Measurements from ENCODE around the gene TRIM7.
"Not testable (repeated sequence)": the region's sequence is repeated elsewhere in the genome, so short reads cannot be mapped to it uniquely, and the experiment has no call there.

DNA sequence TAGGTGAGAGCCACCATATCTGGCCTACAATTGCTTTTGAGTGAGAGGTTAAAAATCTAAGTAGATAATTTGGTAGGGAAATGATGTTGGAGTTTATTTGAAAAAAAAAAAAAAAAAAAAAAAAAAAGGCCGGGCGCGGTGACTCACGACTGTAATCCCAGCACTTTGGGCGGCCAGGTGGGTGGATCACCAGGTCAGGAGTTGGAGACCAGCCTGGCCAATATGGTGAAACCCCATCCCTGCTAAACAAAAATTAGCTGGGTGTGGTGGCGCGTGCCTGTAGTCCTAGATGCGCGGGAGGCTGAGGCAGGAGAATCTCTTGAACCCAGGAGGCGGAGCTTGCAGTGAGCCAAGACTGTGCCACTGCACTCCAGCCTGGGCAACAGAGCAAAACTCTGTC is 9.3 kb upstream of the TRIM7 start:
- TF ChIP-seq, protein P1, sequence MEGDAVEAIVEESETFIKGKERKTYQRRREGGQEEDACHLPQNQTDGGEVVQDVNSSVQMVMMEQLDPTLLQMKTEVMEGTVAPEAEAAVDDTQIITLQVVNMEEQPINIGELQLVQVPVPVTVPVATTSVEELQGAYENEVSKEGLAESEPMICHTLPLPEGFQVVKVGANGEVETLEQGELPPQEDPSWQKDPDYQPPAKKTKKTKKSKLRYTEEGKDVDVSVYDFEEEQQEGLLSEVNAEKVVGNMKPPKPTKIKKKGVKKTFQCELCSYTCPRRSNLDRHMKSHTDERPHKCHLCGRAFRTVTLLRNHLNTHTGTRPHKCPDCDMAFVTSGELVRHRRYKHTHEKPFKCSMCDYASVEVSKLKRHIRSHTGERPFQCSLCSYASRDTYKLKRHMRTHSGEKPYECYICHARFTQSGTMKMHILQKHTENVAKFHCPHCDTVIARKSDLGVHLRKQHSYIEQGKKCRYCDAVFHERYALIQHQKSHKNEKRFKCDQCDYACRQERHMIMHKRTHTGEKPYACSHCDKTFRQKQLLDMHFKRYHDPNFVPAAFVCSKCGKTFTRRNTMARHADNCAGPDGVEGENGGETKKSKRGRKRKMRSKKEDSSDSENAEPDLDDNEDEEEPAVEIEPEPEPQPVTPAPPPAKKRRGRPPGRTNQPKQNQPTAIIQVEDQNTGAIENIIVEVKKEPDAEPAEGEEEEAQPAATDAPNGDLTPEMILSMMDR (IDR thresholded peaks at IDR 0.05 in 2 of 3, conservative IDR thresholded peaks at IDR 0.05 in 1 of 3; ENCODE audit: insufficient read depth in 2 of 3, low read depth in 1 of 3, low read length in 3 of 3), result not testable (repeated sequence)
- TF ChIP-seq SMAD1 (IDR thresholded peaks at IDR 0.05; ENCODE audit: low read depth, low read length, partially characterized antibody); SRF (CRISPR knock-in tag; IDR thresholded peaks at IDR 0.05); ADNP (tag; IDR thresholded peaks at IDR 0.05); CEBPB (tag; IDR thresholded peaks at IDR 0.05); EZH2 (IDR thresholded peaks at IDR 0.05; ENCODE audit: borderline replicate concordance, low read depth, low read length); POLR2AphosphoS5 (IDR thresholded peaks at IDR 0.05; ENCODE audit: control insufficient read depth, insufficient read depth, low read depth, low read length); SMAD4 (CRISPR knock-in tag; conservative IDR thresholded peaks at IDR 0.05); STAT5B (CRISPR knock-in tag; IDR thresholded peaks at IDR 0.05): not testable (repeated sequence)
- TF ChIP-seq, protein P2, sequence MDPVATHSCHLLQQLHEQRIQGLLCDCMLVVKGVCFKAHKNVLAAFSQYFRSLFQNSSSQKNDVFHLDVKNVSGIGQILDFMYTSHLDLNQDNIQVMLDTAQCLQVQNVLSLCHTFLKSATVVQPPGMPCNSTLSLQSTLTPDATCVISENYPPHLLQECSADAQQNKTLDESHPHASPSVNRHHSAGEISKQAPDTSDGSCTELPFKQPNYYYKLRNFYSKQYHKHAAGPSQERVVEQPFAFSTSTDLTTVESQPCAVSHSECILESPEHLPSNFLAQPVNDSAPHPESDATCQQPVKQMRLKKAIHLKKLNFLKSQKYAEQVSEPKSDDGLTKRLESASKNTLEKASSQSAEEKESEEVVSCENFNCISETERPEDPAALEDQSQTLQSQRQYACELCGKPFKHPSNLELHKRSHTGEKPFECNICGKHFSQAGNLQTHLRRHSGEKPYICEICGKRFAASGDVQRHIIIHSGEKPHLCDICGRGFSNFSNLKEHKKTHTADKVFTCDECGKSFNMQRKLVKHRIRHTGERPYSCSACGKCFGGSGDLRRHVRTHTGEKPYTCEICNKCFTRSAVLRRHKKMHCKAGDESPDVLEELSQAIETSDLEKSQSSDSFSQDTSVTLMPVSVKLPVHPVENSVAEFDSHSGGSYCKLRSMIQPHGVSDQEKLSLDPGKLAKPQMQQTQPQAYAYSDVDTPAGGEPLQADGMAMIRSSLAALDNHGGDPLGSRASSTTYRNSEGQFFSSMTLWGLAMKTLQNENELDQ (CRISPR knock-in tag; IDR thresholded peaks at IDR 0.05; ENCODE audit: borderline replicate concordance), result not testable (repeated sequence)
